Measurements from ENCODE around the gene FOXO1. TPM values are rescaled to one million over a fixed set of nuclear protein-coding genes. Genes with fewer than 3 reads are reported as not detected.

Gene FOXO1
- total and polyA plus RNA-seq, 9 of the 15 experiments (the other 6 are each of a cell fraction or from before 2014, with no cell fraction given) = 0.04 to 0.73 (median 0.20) TPM

DNA sequence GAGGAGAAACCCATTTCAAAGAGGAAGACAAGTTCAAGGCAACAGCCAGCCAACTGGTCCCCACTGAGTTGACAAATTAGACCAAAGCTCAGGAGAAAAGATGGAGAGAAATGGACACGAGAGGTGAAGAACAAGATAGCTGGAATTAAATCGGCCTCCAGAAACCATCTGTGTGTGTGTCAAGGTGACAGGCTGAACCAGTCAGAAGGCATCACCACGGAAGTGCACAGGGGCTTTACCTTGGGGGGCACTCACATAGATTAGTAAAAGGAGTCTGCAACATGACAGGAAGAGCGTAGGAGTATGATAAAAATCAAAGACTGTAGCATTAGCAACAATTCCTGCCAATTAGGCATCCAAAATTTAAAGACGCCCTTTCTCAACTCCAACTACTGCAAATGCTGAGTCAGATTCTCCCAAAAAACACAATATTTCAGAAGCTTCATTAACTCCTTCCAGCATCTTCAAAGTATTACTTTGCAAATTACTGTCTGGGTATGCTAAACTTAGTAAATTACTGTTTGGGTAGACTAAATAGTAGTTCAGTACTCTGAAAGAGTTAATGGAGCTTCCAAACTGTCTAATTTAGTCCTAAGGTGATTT lies 66.2 kb downstream of the FOXO1 start:
- POLR2A ChIA-PET = interaction anchor here (0.6 to 0.7 kb wide), 3 partner anchors 8 to 56 kb away, joined by 3 to 4 read pairs (median 3); no protein-coding TSS in a partner anchor
- H3K4me2 ChIP-seq (ENCODE audit: insufficient read depth, low read length) = no peak overlapping the region

DNA sequence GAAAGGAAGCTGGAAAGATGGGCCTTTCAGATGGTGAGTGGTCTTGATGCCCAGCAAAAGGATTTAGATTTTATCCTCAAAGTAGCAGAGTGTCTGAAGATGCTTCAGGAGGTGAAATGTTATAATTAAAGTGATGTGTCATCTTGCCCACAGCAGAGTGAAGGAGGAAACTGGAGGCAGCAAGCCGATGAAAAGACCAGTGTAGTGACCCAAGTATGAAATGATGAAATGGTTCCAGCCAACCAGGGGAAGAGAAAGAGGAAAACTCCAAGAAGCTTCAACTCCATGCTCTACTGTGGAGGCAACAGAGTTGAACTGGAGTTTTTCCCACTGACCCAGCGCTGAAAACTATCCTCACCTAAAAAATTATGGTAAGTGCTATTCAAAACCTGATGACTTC lies 66.7 kb downstream of the FOXO1 start:
- intact Hi-C loops (cut with micrococcal nuclease) = no loop called here
- no peak for ATAC-seq
- CTCF ChIA-PET (ENCODE audit: low intra/inter-chr PET ratio) = no interaction called here
- H2AFZ ChIP-seq (ENCODE audit: low read depth, low read length) = no peak overlapping the region
- POLR2A ChIA-PET = interaction anchor here (0.6 to 0.7 kb wide), 2 partner anchors 8 to 16 kb away, joined by 3 read pairs; no protein-coding TSS in a partner anchor
- H3K79me2 ChIP-seq (ENCODE audit: control insufficient read depth, insufficient read depth, low read length) = no peaks in the 10 kb centered on the region
- no peak overlapping the region for H3K9ac ChIP-seq (ENCODE audit: insufficient read depth in 1 of 2, low read depth in 2 of 2, low read length in 2 of 2)
- DNase-seq (ENCODE audit: extremely low read depth in 1 of 4, low spot score in 3 of 4) = no peak
- in situ Hi-C loops (cut with MboI) = no loop called here
- FAIRE-seq = no peak
- no peaks in the 10 kb centered on the region for H3K9me3 ChIP-seq (replicated peaks; ENCODE audit: control insufficient read depth, insufficient read depth, low read depth, low read length)
- TF ChIP-seq CAMTA2 (CRISPR knock-in tag; conservative IDR thresholded peaks at IDR 0.05) (no peak), ZNF224 (CRISPR knock-in tag; IDR thresholded peaks at IDR 0.05) (no peak), ZNF347 (CRISPR knock-in tag; IDR thresholded peaks at IDR 0.05; ENCODE audit: low read depth) (no peak), TEAD4 (IDR thresholded peaks at IDR 0.05; ENCODE audit: low read length) (no peak), TEAD4 (CRISPR knock-in tag; IDR thresholded peaks at IDR 0.05; ENCODE audit: borderline replicate concordance) (no peak)
- H3K27ac ChIP-seq (ENCODE audit: extremely low read depth, low read depth, low read length) = no peak overlapping the region
- no peak overlapping the region for H3K4me2 ChIP-seq (ENCODE audit: insufficient read depth, low read length)
- H3K9me1 ChIP-seq (ENCODE audit: control insufficient read depth, insufficient read depth, low read length) = no peaks in the 10 kb centered on the region
- H3K4me3 ChIP-seq = no peak overlapping the region
- peaks cover 0 to 6% of the 10 kb centered on the region in 2 experiments; a peak in 1 of 5 replicates for H3K27me3 ChIP-seq (ENCODE audit: control insufficient read depth in 2 of 2, insufficient read depth in 2 of 2, low read length in 2 of 2)
- BruUV-seq (replicated peaks) = no TSS peak
- H3K36me3 ChIP-seq (ENCODE audit: control insufficient read depth, insufficient read depth, low read length) = no peaks in the 10 kb centered on the region
- H3K4me1 ChIP-seq (replicated peaks in 1 of 2; ENCODE audit: control insufficient read depth in 2 of 2, insufficient read depth in 2 of 2, low read length in 2 of 2) = no peaks in the 10 kb centered on the region
- H4K20me1 ChIP-seq (replicated peaks; ENCODE audit: control insufficient read depth, insufficient read depth, low read length) = no peaks in the 10 kb centered on the region; the same call in 1 of the 2 replicates
- 0% methylated on average over 2 of the region's 2 CpGs for WGBS (ENCODE audit: insufficient coverage, low coverage, missing lambda C conversion rate)

More for the DNA sequence above, 66.2 kb downstream of the FOXO1 start:
- peaks cover 0 to 6% of the 10 kb centered on the region in 2 experiments; a peak in 1 of 5 replicates for H3K27me3 ChIP-seq (ENCODE audit: control insufficient read depth in 2 of 2, insufficient read depth in 2 of 2, low read length in 2 of 2)
- H3K9me3 ChIP-seq (replicated peaks; ENCODE audit: control insufficient read depth, insufficient read depth, low read depth, low read length) = no peaks in the 10 kb centered on the region
- no peaks in the 10 kb centered on the region; the same call in 1 of the 2 replicates for H4K20me1 ChIP-seq (replicated peaks; ENCODE audit: control insufficient read depth, insufficient read depth, low read length)
- H3K36me3 ChIP-seq (ENCODE audit: control insufficient read depth, insufficient read depth, low read length) = no peaks in the 10 kb centered on the region
- in situ Hi-C loops (cut with MboI) (no loop called here), intact Hi-C loops (cut with micrococcal nuclease) (no loop called here)
- no peaks in the 10 kb centered on the region for H3K79me2 ChIP-seq (ENCODE audit: control insufficient read depth, insufficient read depth, low read length)
- ATAC-seq = no peak
- H3K27ac ChIP-seq (ENCODE audit: extremely low read depth, low read depth, low read length) = no peak overlapping the region
- CTCF ChIA-PET (ENCODE audit: low intra/inter-chr PET ratio) = no interaction called here
- no peak overlapping the region for H3K9ac ChIP-seq (ENCODE audit: insufficient read depth in 1 of 2, low read depth in 2 of 2, low read length in 2 of 2)
- H3K4me1 ChIP-seq (replicated peaks in 1 of 2; ENCODE audit: control insufficient read depth in 2 of 2, insufficient read depth in 2 of 2, low read length in 2 of 2) = no peaks in the 10 kb centered on the region
- TF ChIP-seq ZNF316 (IDR thresholded peaks at IDR 0.05) = peak; percentile 25; the same call in 1 of the 2 replicates
- TF ChIP-seq, protein P1, sequence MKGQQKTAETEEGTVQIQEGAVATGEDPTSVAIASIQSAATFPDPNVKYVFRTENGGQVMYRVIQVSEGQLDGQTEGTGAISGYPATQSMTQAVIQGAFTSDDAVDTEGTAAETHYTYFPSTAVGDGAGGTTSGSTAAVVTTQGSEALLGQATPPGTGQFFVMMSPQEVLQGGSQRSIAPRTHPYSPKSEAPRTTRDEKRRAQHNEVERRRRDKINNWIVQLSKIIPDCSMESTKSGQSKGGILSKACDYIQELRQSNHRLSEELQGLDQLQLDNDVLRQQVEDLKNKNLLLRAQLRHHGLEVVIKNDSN (CRISPR knock-in tag; IDR thresholded peaks at IDR 0.05) = no peak
- no peak overlapping the region for H3K4me3 ChIP-seq
- 0% methylated on average over 5 of the region's 5 CpGs for WGBS (ENCODE audit: insufficient coverage, low coverage, missing lambda C conversion rate)
- no peak for DNase-seq (ENCODE audit: extremely low read depth in 1 of 4, low spot score in 3 of 4)
- no peaks in the 10 kb centered on the region for H3K9me1 ChIP-seq (ENCODE audit: control insufficient read depth, insufficient read depth, low read length)
- BruUV-seq (replicated peaks) = no TSS peak
- FAIRE-seq = no peak
- no peak overlapping the region for H2AFZ ChIP-seq (ENCODE audit: low read depth, low read length)
